ENCODE data around the gene FGF16. TPM values are rescaled to one million over a fixed set of nuclear protein-coding genes. Genes with fewer than 3 reads are reported as not detected.
"Not testable (repeated sequence)": the region's sequence is repeated elsewhere in the genome, so short reads cannot be mapped to it uniquely, and the experiment has no call there.

Gene FGF16
- not detected in 2 replicates for total RNA-seq

DNA sequence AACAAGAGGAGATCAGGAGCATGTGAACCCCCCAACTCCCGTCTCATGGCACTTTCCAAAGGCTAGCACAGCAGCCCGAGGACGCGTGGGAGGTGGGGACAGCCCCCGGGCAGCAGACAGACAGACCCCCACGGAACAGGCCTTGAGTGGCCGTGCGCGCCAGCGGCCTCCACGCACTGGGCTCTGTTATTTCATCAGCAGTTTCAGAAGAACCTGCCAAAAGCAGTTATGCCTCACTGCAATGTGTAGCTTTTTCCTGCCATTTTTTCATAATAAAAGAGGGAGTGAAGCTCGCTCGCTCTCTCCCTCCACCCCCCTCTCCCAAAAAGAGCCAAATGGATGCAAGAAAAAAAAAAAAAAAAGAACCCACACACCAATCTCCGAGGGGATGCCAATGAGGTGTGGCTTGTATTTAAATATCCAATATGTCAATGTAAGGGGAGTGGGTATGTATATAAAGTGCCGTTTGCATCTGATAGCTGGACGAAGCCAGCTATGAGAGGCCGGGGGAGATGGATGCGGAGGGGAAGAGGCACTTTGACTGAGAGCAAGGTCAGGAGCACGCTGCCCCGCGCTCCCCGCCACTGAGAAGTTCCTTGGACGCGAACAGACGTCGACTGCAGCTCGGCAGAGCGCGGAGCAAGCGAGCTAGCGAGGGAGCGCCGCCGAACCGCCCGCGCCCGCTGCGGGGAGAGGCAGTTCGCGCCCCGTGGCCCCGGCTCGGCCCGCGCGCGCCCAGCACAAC, at the start of gene FGF16:
Gene FGF16, plus strand, starts transcription at position 482 of the 745 bp plus-strand sequence. CDS start 286 bp downstream, outside the sequence.
- Mint-ChIP-seq H3K27me3 (ENCODE audit: insufficient read depth) (peaks cover 11% of the 10 kb centered on the region), H3K4me3 (peak within 1 kb of the TSS; percentile 65), H3K36me3 (ENCODE audit: low read depth) (no peaks in the 10 kb centered on the region), H3K27ac (no peak within 1 kb of the TSS), H3K9me3 (no peaks in the 10 kb centered on the region), H3K4me1 (ENCODE audit: low read depth) (no peaks in the 10 kb centered on the region)
- DNase-seq (ENCODE audit: low spot score), result no peak
- intact Hi-C loops (cut with micrococcal nuclease), result loop anchor here (5.0 kb wide), 1 partner anchor 445 kb away; no protein-coding TSS in a partner anchor

DNA sequence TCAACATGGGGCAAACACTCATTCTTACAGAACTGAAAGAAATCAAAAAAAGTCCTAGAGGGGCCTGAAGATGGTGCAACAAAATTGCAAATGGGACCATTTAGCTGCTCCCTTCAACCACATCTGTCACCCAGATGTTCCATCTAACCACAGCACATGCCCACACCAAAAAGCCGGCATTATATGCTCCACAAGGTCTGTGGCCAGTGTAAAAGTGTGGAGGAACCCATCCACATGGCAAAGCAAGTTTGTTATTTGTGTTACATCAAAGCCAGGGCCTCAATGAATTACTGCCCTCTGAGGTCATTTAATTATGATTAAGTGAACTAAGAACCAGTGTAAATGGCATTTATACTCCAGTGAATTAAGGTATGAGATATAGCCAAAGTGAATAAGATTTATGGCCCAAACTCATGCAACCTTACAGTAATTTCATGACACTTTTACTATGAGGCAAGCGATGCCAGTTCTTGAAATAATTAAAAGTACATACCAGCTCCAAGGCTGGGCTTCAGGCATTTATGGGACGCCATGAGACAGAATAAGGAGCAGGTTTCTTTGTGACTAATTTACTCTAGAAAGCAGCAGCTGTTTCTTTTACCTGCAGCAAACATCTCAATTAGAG, 48.7 kb upstream of the FGF16 start:
- no peak overlapping the region for H3K27ac Mint-ChIP-seq

DNA sequence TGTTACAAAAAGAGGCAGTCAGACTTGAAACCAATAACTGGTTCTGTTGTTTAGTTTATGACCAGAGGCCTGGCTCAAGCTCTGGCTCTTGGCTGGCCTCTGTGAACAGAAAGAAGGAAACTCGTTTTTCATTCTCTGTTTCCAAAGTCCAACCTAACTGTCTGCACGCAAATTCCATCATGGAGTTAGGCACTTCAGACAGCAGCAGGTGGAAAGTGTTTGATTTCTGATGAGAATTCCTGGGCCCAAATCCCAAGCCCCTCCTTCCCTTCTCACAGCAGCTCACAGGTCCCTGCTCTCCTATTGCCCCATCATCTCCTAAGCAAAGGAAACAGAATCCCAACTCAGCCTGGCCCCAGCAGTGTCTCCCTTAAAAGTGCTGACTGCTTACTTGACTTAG, 42.8 kb upstream of the FGF16 start:
- H3K4me1 Mint-ChIP-seq (ENCODE audit: low read depth), result no peaks in the 10 kb centered on the region
- no peak for DNase-seq (ENCODE audit: low spot score)
- intact Hi-C loops (cut with micrococcal nuclease), result no loop called here
- no peaks in the 10 kb centered on the region for H3K36me3 Mint-ChIP-seq (ENCODE audit: low read depth)
- no peak overlapping the region for H3K27ac Mint-ChIP-seq
- no peaks in the 10 kb centered on the region for H3K9me3 Mint-ChIP-seq
- H3K27me3 Mint-ChIP-seq (ENCODE audit: insufficient read depth), result no peaks in the 10 kb centered on the region
- no peak overlapping the region for H3K4me3 Mint-ChIP-seq

More for the DNA sequence above, 48.7 kb upstream of the FGF16 start:
- no peaks in the 10 kb centered on the region for H3K36me3 Mint-ChIP-seq (ENCODE audit: low read depth)
- intact Hi-C loops (cut with micrococcal nuclease), result no loop called here
- no peak for DNase-seq (ENCODE audit: low spot score)
- H3K4me1 Mint-ChIP-seq (ENCODE audit: low read depth), result no peaks in the 10 kb centered on the region
- no peaks in the 10 kb centered on the region for H3K27me3 Mint-ChIP-seq (ENCODE audit: insufficient read depth)
- no peaks in the 10 kb centered on the region for H3K9me3 Mint-ChIP-seq
- no peak overlapping the region for H3K4me3 Mint-ChIP-seq

DNA sequence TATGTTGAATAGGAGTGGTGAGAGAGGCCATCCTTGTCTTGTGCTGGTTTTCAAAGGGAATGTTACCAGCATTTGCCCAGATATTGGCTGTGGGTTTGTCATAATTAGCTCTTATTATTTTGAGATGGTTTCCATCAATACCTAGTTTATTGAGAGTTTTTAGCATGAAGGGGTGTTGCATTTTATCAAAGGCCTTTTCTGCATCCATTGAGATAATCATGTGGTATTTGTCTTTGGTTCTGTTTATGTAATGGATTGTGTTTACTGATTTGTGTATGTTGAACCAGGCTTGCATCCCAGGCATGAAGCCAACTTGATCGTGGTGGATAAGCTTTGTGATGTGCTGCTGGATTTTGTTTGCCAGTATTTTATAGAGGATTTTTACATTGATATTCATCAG, 39.4 kb upstream of the FGF16 start:
- H3K9me3 Mint-ChIP-seq; H3K36me3 Mint-ChIP-seq (ENCODE audit: low read depth); H3K4me1 Mint-ChIP-seq (ENCODE audit: low read depth); DNase-seq (ENCODE audit: low spot score); H3K4me3 Mint-ChIP-seq; intact Hi-C loops (cut with micrococcal nuclease); H3K27me3 Mint-ChIP-seq (ENCODE audit: insufficient read depth); H3K27ac Mint-ChIP-seq: not testable (repeated sequence)

DNA sequence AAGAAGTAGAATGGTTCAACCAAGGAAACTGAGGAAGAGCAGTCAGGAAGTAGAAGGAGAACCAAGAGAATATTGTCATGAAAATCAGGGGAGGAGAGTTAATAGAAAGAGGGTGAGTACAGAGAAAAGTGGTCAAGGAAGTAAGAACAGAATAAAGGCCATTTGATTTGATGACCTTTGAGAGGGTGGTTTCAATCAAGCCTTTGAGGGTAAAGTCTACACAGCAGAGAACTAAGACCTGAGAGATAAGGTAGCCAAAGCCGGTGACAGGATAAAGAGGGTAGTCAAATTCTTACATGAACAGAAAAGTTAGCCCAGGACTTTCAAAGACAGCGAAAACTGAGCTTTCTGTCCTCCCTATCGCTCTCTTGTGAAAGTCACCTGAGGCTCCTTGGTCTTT, 34.6 kb upstream of the FGF16 start:
- H3K4me3 Mint-ChIP-seq, result no peak overlapping the region
- DNase-seq (ENCODE audit: low spot score), result no peak
- no peaks in the 10 kb centered on the region for H3K4me1 Mint-ChIP-seq (ENCODE audit: low read depth)
- H3K27ac Mint-ChIP-seq, result no peak overlapping the region
- H3K27me3 Mint-ChIP-seq (ENCODE audit: insufficient read depth), result no peaks in the 10 kb centered on the region
- no peaks in the 10 kb centered on the region for H3K9me3 Mint-ChIP-seq
- no peaks in the 10 kb centered on the region for H3K36me3 Mint-ChIP-seq (ENCODE audit: low read depth)
- intact Hi-C loops (cut with micrococcal nuclease), result no loop called here

DNA sequence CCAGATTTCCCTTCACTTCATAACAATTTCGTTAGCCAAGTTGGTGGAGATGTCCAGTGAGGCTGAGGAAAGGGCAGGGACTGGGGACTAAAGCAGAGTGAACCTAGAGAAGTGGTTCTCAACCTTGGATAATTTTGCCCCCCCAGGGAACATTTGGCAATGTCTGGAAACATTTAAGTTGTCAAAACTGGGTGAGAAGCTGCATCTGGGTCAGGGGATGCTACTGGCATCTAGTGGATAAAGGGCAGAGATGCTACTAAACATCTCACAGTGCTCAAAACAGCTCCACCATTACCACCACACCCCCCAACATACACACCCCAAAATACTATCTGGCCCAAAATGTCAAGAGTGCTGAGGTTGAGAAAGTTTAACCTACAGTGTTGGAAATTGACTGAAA, 32.0 kb upstream of the FGF16 start:
- no peaks in the 10 kb centered on the region for H3K4me1 Mint-ChIP-seq (ENCODE audit: low read depth)
- no peak overlapping the region for H3K27ac Mint-ChIP-seq
- H3K9me3 Mint-ChIP-seq, result no peaks in the 10 kb centered on the region
- intact Hi-C loops (cut with micrococcal nuclease), result no loop called here
- H3K27me3 Mint-ChIP-seq (ENCODE audit: insufficient read depth), result no peaks in the 10 kb centered on the region
- H3K4me3 Mint-ChIP-seq, result no peak overlapping the region
- DNase-seq (ENCODE audit: low spot score), result no peak
- no peaks in the 10 kb centered on the region for H3K36me3 Mint-ChIP-seq (ENCODE audit: low read depth)

DNA sequence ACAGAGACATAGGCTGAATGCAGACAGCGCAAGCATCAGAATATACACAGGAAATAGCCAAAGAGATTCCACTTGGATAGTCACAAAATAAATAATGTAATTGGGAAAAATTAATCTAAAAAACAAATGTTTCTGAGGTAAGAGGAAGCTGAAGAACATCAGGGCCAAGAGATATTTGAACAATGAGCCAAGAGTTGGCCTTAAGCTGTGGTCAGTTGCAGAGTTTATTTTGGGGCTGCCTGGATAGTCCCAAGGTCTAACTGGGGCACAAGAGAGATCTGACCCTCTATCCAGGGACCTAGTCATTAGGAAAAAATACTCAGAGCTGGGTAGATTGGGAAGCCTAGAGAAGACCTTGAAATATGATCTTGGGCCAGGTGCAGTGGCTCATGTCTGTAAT, 31.3 kb upstream of the FGF16 start:
- H3K27ac Mint-ChIP-seq, result no peak overlapping the region
- H3K27me3 Mint-ChIP-seq (ENCODE audit: insufficient read depth), result no peaks in the 10 kb centered on the region
- DNase-seq (ENCODE audit: low spot score), result no peak
- H3K36me3 Mint-ChIP-seq (ENCODE audit: low read depth), result no peaks in the 10 kb centered on the region
- H3K4me1 Mint-ChIP-seq (ENCODE audit: low read depth), result no peaks in the 10 kb centered on the region
- H3K4me3 Mint-ChIP-seq, result no peak overlapping the region
- intact Hi-C loops (cut with micrococcal nuclease), result no loop called here
- no peaks in the 10 kb centered on the region for H3K9me3 Mint-ChIP-seq

DNA sequence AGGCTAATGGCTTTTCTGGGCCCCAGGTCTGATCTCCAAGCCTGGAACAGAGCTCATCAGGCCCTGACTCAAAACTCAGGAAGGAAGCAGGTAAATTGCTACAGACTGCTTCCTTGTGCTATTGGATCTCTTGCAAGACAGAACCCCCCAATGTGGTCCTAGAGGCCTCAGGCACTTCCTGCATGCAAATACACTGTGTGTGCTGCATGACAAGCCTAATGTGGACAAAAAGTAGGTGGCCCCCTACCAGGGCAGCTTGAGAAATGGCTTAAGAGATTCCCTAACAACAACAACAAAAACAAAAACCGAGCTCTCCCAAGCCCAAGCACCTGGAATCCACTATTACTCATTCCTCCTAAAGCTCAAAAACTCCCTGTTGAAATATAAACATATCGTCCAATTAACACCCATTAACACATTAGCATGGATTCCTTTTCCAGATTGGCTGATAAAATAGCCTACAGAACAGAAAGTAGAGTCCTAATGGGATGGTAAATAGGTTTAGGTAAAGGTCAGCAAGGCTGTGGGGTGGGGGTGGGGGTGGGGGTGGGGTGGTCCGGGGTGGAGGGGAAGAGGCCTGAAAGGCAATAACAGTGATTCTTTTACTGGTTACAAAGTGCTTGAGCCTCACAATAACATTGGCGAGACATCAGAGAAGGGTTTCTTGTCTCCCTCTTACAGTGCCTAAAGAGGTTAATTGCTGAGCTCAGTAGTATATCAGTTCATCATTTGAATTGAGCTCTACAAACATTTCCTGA, 24.1 kb upstream of the FGF16 start:
- Mint-ChIP-seq H3K4me1 (ENCODE audit: low read depth) (no peaks in the 10 kb centered on the region), H3K9me3 (no peaks in the 10 kb centered on the region), H3K4me3 (no peak overlapping the region), H3K27me3 (ENCODE audit: insufficient read depth) (no peaks in the 10 kb centered on the region), H3K36me3 (ENCODE audit: low read depth) (no peaks in the 10 kb centered on the region), H3K27ac (no peak overlapping the region)
- no peak for DNase-seq (ENCODE audit: low spot score)
- intact Hi-C loops (cut with micrococcal nuclease), result no loop called here

DNA sequence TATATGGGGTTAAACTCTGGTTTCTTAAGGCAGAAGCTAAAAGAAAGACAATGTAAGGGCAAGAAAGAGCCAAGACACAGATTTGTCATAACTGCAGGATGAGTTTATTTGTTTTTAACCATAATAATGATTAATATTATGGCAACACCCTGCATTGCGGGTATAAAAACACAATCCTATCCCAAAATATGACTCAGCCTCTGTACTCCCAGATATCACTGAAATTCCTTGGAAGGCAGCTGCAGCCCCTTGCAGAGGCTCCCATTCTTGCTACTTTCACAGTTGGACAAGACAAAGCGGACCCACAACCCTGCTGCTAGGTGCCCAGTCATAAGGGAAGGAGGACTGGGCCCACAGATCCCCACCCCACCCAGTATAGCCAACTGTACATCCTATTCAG, 20.4 kb upstream of the FGF16 start:
- no peaks in the 10 kb centered on the region for H3K4me1 Mint-ChIP-seq (ENCODE audit: low read depth)
- H3K9me3 Mint-ChIP-seq, result no peaks in the 10 kb centered on the region
- H3K4me3 Mint-ChIP-seq, result no peak overlapping the region
- intact Hi-C loops (cut with micrococcal nuclease), result no loop called here
- no peaks in the 10 kb centered on the region for H3K36me3 Mint-ChIP-seq (ENCODE audit: low read depth)
- no peak overlapping the region for H3K27ac Mint-ChIP-seq
- H3K27me3 Mint-ChIP-seq (ENCODE audit: insufficient read depth), result no peaks in the 10 kb centered on the region
- no peak for DNase-seq (ENCODE audit: low spot score)

DNA sequence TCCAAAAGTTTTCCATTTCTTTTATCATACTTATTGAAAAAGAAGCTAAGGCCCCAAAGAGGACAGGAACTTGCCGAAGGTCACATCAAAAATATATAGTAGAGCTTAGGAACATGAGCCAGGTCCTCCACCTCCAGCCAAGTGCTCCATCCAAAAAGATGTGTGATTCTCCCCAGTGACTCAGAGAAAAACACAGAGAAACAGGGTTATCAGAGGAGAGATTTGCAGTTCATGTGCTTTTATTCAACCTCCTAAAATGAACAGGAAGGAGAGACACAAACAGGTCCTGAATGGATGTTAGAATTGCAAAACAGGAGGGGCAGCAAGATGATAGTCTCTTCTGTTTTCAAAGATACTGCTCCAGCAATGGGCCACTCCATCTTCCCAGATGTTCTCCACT, 19.6 kb upstream of the FGF16 start:
- no peaks in the 10 kb centered on the region for H3K9me3 Mint-ChIP-seq
- H3K4me3 Mint-ChIP-seq, result no peak overlapping the region
- H3K4me1 Mint-ChIP-seq (ENCODE audit: low read depth), result no peaks in the 10 kb centered on the region
- DNase-seq (ENCODE audit: low spot score), result no peak
- no peaks in the 10 kb centered on the region for H3K27me3 Mint-ChIP-seq (ENCODE audit: insufficient read depth)
- H3K27ac Mint-ChIP-seq, result no peak overlapping the region
- intact Hi-C loops (cut with micrococcal nuclease), result no loop called here
- no peaks in the 10 kb centered on the region for H3K36me3 Mint-ChIP-seq (ENCODE audit: low read depth)

DNA sequence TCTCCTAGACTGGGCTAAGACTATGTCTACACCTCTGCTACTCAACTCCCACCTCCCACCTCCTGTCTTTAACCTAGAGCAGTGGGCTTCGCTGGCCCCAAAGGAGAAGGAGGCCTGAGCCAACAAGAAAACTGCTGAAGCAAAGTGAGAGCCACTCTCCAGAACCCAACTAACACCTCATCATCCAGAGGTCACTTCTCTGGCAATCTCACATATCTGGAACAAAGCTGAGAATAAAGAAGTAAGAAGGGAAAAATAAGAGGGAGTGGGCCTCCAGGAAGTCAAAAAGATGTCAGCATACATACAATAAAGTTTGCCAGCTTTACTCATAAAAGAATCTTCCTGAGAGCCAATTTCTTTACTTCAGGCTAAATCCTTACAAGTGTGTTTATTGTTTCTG, 18.6 kb upstream of the FGF16 start:
- H3K4me3 Mint-ChIP-seq, result no peak overlapping the region
- H3K27ac Mint-ChIP-seq, result no peak overlapping the region
- no peak for DNase-seq (ENCODE audit: low spot score)
- H3K36me3 Mint-ChIP-seq (ENCODE audit: low read depth), result no peaks in the 10 kb centered on the region
- intact Hi-C loops (cut with micrococcal nuclease), result no loop called here
- H3K9me3 Mint-ChIP-seq, result no peaks in the 10 kb centered on the region
- H3K4me1 Mint-ChIP-seq (ENCODE audit: low read depth), result no peaks in the 10 kb centered on the region
- no peaks in the 10 kb centered on the region for H3K27me3 Mint-ChIP-seq (ENCODE audit: insufficient read depth)

DNA sequence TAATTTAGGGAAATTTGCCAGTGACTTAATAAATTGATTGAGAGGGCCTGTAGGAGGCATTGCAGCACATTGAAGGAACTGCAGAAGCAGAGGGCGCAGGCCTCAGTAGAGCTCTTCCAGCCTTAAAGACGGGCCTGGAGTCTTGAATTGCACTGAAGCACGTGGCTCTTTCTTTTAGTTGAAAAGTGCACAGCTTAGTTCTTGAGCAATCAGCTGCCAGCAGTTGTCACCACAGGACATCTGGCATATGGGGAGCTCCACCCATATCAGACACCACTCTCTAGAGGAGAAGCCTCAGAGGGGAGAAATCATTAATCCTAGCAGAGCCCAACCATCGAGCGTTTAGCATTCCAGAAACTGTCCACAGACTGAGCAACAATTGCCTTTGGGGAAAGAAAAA, 16.0 kb upstream of the FGF16 start:
- H3K27ac Mint-ChIP-seq, result no peak overlapping the region
- H3K4me3 Mint-ChIP-seq, result no peak overlapping the region
- H3K36me3 Mint-ChIP-seq (ENCODE audit: low read depth), result no peaks in the 10 kb centered on the region
- H3K4me1 Mint-ChIP-seq (ENCODE audit: low read depth), result no peaks in the 10 kb centered on the region
- no peak for DNase-seq (ENCODE audit: low spot score)
- no peaks in the 10 kb centered on the region for H3K9me3 Mint-ChIP-seq
- H3K27me3 Mint-ChIP-seq (ENCODE audit: insufficient read depth), result no peaks in the 10 kb centered on the region
- intact Hi-C loops (cut with micrococcal nuclease), result no loop called here

DNA sequence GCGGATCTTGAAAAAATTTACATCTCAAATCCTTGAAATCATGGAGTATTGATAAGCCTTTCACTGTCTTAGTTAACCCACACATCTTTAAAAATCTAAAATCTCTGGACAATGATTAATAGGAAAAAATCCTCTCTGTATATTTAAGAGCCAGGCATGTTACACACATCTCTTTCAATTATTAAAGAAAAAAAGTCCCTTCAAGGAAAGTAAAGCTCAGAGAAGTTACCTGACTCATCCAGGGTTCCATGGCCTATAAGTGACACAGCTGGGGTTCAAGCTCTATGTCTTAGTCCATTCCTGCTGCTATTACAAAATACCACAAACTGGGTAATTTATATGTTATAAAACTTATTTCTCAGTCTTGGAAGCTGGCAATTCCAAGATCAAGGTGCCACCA, 14.2 kb upstream of the FGF16 start:
- no peaks in the 10 kb centered on the region for H3K4me1 Mint-ChIP-seq (ENCODE audit: low read depth)

More for the DNA sequence above, 14.2 kb upstream of the FGF16 start:
- intact Hi-C loops (cut with micrococcal nuclease), result no loop called here
- DNase-seq (ENCODE audit: low spot score), result no peak
- no peak overlapping the region for H3K27ac Mint-ChIP-seq
- no peaks in the 10 kb centered on the region for H3K27me3 Mint-ChIP-seq (ENCODE audit: insufficient read depth)
- no peaks in the 10 kb centered on the region for H3K36me3 Mint-ChIP-seq (ENCODE audit: low read depth)
- H3K4me3 Mint-ChIP-seq, result no peak overlapping the region
- H3K9me3 Mint-ChIP-seq, result no peaks in the 10 kb centered on the region
